OCI-LY1 (cell line): Measurements from ENCODE around the gene GJD3.

Source experiments
- CTCF ChIP-seq: fragments of 200-600 bp; sonication (generic), shearing (Covaris generic); IDR thresholded peaks from 2 replicates; pipeline ENCODE4 v1.5.1; 2017; ENCODE audit warnings: mild to moderate bottlenecking, antibody characterized with exemption, low read length, moderate library complexity, mixed read lengths
- EZH2 ChIP-seq: fragments of 200-600 bp; sonication (generic), shearing (Covaris generic); IDR thresholded peaks from 2 replicates; pipeline ENCODE4 v1.8.0; 2017; ENCODE audit warnings: borderline replicate concordance, mixed run types, mild to moderate bottlenecking, antibody characterized with exemption, low read length, moderate library complexity, mixed read lengths

GRCh38 chr17:40356990-40357881, 7.3 kb downstream of the GJD3 start:
- TF ChIP-seq CTCF, result no peak
- TF ChIP-seq EZH2, result no peak
